ENCODE data around the gene FADS6.

DNA sequence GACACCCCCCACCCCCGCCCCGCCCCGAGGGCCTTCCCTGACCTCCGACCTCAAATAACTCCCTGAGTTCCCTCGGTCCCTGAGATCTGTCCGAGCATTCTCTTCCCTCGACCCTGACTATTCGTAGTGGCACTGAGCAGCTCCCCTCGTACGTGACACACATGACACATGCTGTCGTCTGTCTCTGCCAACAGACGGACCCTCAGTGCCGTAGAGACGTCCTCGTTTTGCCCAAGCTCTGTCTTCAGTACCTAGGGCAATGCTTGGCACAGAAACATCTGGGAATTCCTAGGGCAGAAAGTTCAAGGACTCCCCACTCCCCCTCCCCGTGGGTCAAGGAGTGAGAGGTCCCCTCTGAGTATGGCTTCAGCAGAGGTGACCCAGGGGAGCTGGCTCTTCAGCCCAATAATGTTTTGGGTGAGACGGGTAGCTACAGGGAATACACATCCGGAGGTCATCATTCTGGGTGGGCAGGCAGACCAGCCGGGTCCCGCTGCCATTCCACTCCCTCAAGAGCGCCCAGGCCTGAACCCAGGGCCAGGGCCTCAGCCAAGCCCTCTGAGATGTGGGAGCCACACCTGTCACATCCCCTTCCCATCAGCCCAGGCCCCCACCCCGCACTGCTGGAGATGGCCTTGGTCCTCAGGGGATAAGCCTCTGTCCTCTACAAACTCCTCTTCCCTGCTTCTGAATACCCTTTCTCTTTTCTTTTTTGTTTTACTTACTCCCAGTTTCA is 671 bp upstream of the FADS6 start:
- TF ChIP-seq ZFP30 (CRISPR knock-in tag; IDR thresholded peaks at IDR 0.05): no peak
- TF ChIP-seq ZNF8 (CRISPR knock-in tag; IDR thresholded peaks at IDR 0.05): no peak
- TF ChIP-seq, protein P1, sequence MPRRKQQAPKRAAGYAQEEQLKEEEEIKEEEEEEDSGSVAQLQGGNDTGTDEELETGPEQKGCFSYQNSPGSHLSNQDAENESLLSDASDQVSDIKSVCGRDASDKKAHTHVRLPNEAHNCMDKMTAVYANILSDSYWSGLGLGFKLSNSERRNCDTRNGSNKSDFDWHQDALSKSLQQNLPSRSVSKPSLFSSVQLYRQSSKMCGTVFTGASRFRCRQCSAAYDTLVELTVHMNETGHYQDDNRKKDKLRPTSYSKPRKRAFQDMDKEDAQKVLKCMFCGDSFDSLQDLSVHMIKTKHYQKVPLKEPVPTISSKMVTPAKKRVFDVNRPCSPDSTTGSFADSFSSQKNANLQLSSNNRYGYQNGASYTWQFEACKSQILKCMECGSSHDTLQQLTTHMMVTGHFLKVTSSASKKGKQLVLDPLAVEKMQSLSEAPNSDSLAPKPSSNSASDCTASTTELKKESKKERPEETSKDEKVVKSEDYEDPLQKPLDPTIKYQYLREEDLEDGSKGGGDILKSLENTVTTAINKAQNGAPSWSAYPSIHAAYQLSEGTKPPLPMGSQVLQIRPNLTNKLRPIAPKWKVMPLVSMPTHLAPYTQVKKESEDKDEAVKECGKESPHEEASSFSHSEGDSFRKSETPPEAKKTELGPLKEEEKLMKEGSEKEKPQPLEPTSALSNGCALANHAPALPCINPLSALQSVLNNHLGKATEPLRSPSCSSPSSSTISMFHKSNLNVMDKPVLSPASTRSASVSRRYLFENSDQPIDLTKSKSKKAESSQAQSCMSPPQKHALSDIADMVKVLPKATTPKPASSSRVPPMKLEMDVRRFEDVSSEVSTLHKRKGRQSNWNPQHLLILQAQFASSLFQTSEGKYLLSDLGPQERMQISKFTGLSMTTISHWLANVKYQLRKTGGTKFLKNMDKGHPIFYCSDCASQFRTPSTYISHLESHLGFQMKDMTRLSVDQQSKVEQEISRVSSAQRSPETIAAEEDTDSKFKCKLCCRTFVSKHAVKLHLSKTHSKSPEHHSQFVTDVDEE (CRISPR knock-in tag; IDR thresholded peaks at IDR 0.05): no peak
- TF ChIP-seq ZFP3 (CRISPR knock-in tag; IDR thresholded peaks at IDR 0.05): no peak
- no peak for TF ChIP-seq ARNTL (CRISPR knock-in tag; IDR thresholded peaks at IDR 0.05; ENCODE audit: borderline replicate concordance, low read depth)
- no peak for TF ChIP-seq ZNF565 (CRISPR knock-in tag; conservative IDR thresholded peaks at IDR 0.05; ENCODE audit: low read depth)
- TF ChIP-seq RARB (CRISPR knock-in tag; IDR thresholded peaks at IDR 0.05): no peak
- no peak for TF ChIP-seq BACH2 (CRISPR knock-in tag; IDR thresholded peaks at IDR 0.05; ENCODE audit: borderline replicate concordance)
- TF ChIP-seq, protein P2, sequence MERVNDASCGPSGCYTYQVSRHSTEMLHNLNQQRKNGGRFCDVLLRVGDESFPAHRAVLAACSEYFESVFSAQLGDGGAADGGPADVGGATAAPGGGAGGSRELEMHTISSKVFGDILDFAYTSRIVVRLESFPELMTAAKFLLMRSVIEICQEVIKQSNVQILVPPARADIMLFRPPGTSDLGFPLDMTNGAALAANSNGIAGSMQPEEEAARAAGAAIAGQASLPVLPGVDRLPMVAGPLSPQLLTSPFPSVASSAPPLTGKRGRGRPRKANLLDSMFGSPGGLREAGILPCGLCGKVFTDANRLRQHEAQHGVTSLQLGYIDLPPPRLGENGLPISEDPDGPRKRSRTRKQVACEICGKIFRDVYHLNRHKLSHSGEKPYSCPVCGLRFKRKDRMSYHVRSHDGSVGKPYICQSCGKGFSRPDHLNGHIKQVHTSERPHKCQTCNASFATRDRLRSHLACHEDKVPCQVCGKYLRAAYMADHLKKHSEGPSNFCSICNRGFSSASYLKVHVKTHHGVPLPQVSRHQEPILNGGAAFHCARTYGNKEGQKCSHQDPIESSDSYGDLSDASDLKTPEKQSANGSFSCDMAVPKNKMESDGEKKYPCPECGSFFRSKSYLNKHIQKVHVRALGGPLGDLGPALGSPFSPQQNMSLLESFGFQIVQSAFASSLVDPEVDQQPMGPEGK (CRISPR knock-in tag; IDR thresholded peaks at IDR 0.05; ENCODE audit: borderline replicate concordance): no peak
- TF ChIP-seq, protein P3, sequence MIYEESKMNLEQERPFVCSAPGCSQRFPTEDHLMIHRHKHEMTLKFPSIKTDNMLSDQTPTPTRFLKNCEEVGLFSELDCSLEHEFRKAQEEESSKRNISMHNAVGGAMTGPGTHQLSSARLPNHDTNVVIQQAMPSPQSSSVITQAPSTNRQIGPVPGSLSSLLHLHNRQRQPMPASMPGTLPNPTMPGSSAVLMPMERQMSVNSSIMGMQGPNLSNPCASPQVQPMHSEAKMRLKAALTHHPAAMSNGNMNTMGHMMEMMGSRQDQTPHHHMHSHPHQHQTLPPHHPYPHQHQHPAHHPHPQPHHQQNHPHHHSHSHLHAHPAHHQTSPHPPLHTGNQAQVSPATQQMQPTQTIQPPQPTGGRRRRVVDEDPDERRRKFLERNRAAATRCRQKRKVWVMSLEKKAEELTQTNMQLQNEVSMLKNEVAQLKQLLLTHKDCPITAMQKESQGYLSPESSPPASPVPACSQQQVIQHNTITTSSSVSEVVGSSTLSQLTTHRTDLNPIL (CRISPR knock-in tag; IDR thresholded peaks at IDR 0.05; ENCODE audit: low read depth): no peak

All from SK-N-SH treated with all-trans-retinoic acid at 6 μM for 48 hours (cell line).